GM18907 (cell line): ENCODE measurements around the gene CMPK1.
"Not testable (repeated sequence)": the region's sequence is repeated elsewhere in the genome, so short reads cannot be mapped to it uniquely, and the experiment has no call there.

ENCODE experiments used
- ATAC-seq: cut with Tn5 transposase; IDR thresholded peaks from one replicate; pipeline ENCODE4 v1.9.1; 2021; ENCODE audit warnings: mild to moderate bottlenecking, moderate library complexity; ENCODE audit not compliant: unreplicated experiment

CMPK1 gene

GRCh38 chr1:47333578-47333921, at the start of gene CMPK1:
Gene CMPK1, plus strand, starts transcription at chr1:47333790. Its CDS starts 156 bp downstream, at chr1:47333946.
- ATAC-seq, result peak; percentile 84

GRCh38 chr1:47288116-47288515, 45.5 kb upstream of the CMPK1 start:
- ATAC-seq, result not testable (repeated sequence)

- not testable (repeated sequence) for ATAC-seq
Observed at GRCh38 chr1:47294863-47295262, 38.7 kb upstream of the CMPK1 start.

GRCh38 chr1:47295579-47295978, 38.0 kb upstream of the CMPK1 start:
- ATAC-seq, result no peak

- ATAC-seq, result no peak
Observed at GRCh38 chr1:47298025-47298699, 35.4 kb upstream of the CMPK1 start.

GRCh38 chr1:47302472-47302871, 31.1 kb upstream of the CMPK1 start:
- ATAC-seq, result no peak

GRCh38 chr1:47309427-47309826, 24.2 kb upstream of the CMPK1 start:
- ATAC-seq, result no peak

GRCh38 chr1:47313915-47314664, 19.5 kb upstream of the CMPK1 start, which contains the start of gene STIL:
Gene STIL, minus strand, starts transcription at chr1:47314147. Its CDS starts 3,828 bp downstream, at chr1:47310319.
- ATAC-seq, result peak; percentile 97

GRCh38 chr1:47317841-47318240, 15.7 kb upstream of the CMPK1 start:
- no peak for ATAC-seq

GRCh38 chr1:47319968-47320367, 13.6 kb upstream of the CMPK1 start:
- not testable (repeated sequence) for ATAC-seq

GRCh38 chr1:47323599-47324031, 10.0 kb upstream of the CMPK1 start:
- no peak for ATAC-seq

- no peak for ATAC-seq
Observed at GRCh38 chr1:47324682-47325081, 8.9 kb upstream of the CMPK1 start.

GRCh38 chr1:47325528-47325927, 8.1 kb upstream of the CMPK1 start:
- no peak for ATAC-seq

- no peak for ATAC-seq
Observed at GRCh38 chr1:47326271-47326670, 7.3 kb upstream of the CMPK1 start.

- ATAC-seq, result no peak
Observed at GRCh38 chr1:47328992-47329391, 4.6 kb upstream of the CMPK1 start.

- no peak for ATAC-seq
Observed at GRCh38 chr1:47330212-47330611, 3.4 kb upstream of the CMPK1 start.

GRCh38 chr1:47331875-47332274, 1.7 kb upstream of the CMPK1 start:
- no peak for ATAC-seq

- no peak for ATAC-seq
Observed at GRCh38 chr1:47332779-47333577, 612 bp upstream of the CMPK1 start.

GRCh38 chr1:47333922-47334764, 553 bp downstream of the CMPK1 start:
- ATAC-seq, result peak; percentile 90

- ATAC-seq, result no peak
Observed at GRCh38 chr1:47334765-47335435, 1.3 kb downstream of the CMPK1 start.
